HepG2 (cell line): ENCODE data around the gene TSSK1B.

Experiments
- CAMTA2 ChIP-seq: sonication (generic); formaldehyde crosslinking; IDR thresholded peaks from 2 replicates; pipeline ENCODE4 v1.4.0; 2020; ENCODE audit warnings: mild to moderate bottlenecking, missing genetic modification reagents, borderline replicate concordance
- CEBPG ChIP-seq: IDR thresholded peaks from 2 replicates; pipeline ENCODE4 v1.6.1; 2016
- CHD2 ChIP-seq: IDR thresholded peaks from 2 replicates; pipeline ENCODE4 v1.6.1; 2011; ENCODE audit warnings: low read depth, low read length, improper control_type of control experiment
- GABPA ChIP-seq, 2 experiments: IDR thresholded peaks; 2 replicates each; pipeline ENCODE4 v1.6.1; 2011 to 2016; ENCODE audit warnings: low read depth in 2 of 2, low read length in 1 of 2, missing biosample characterization in 1 of 2, missing genetic modification characterization in 1 of 2
- REPIN1 ChIP-seq: sonication (generic); formaldehyde crosslinking; IDR thresholded peaks from 2 replicates; pipeline ENCODE4 v1.8.0; 2022; ENCODE audit warnings: missing genetic modification reagents, low read depth, mild to moderate bottlenecking, borderline replicate concordance
- YY1 ChIP-seq: IDR thresholded peaks from 2 replicates; pipeline ENCODE4 v1.6.1; 2011; ENCODE audit warnings: low read length, low read depth, moderate library complexity, mild to moderate bottlenecking; ENCODE audit not compliant: insufficient read depth, insufficient replicate concordance

DNA sequence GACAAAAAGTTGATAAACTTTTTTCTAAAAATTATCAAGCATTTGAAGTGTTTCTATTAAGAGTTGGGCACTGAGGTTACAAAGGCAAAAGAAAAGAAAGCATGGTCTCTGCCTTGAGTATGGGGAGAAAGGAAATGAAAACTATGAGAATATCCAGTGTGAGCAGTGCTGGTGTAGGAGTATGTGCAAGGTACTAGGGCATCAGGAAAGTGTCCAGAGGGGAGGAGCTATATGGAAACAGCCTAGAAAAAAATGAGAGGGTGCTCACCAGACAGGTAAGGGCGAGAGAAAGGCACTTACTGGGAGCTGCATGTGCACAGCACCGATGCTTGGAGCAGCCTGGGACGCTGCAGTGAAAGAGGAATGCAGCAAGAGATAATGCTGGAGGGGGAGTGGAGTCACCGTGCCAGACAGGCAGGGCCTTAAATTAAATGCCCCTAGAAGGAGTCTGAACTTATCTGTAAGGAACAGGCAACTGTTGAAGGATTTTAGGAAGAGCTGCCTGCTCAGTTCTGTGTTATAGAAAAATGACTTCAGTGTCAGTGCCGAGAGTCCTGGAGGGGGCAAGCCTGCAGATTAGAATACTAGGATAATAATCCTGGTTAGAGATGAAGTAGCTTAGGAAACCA is 39.4 kb upstream of the TSSK1B start:
- TF ChIP-seq YY1 = no peak
- no peak for TF ChIP-seq REPIN1 (CRISPR knock-in tag)
- no peak for TF ChIP-seq GABPA (IDR thresholded peaks at IDR 0.05; ENCODE audit: low read depth, low read length)
- TF ChIP-seq GABPA (CRISPR knock-in tag; IDR thresholded peaks at IDR 0.05; ENCODE audit: low read depth) = no peak
- TF ChIP-seq CAMTA2 (CRISPR knock-in tag) = no peak
- no peak for TF ChIP-seq CHD2
- no peak for TF ChIP-seq CEBPG
